Ishikawa (cell line): ENCODE results near the gene GALNT10.

Source experiments
- CEBPB ChIP-seq: IDR thresholded peaks from 2 replicates; pipeline ENCODE4 v1.6.1; 2012
- CREB1 ChIP-seq: IDR thresholded peaks from 2 replicates; pipeline ENCODE4 v1.6.1; 2012; ENCODE audit warnings: low read depth
- EGR1 ChIP-seq: IDR thresholded peaks from 2 replicates; pipeline ENCODE4 v1.6.1; 2012
- EP300 ChIP-seq: IDR thresholded peaks from 2 replicates; pipeline ENCODE4 v1.6.1; 2012; ENCODE audit warnings: borderline replicate concordance
- FOXM1 ChIP-seq: IDR thresholded peaks from 2 replicates; pipeline ENCODE4 v1.6.1; 2012; ENCODE audit warnings: low read depth, borderline replicate concordance
- NFIC ChIP-seq: IDR thresholded peaks from 2 replicates; pipeline ENCODE4 v1.6.1; 2012
- RAD21 ChIP-seq: IDR thresholded peaks from 2 replicates; pipeline ENCODE4 v1.6.1; 2012; ENCODE audit warnings: low read depth
- TAF1 ChIP-seq: IDR thresholded peaks from 2 replicates; pipeline ENCODE4 v1.6.1; 2012; ENCODE audit warnings: low read depth, mild to moderate bottlenecking
- TCF12 ChIP-seq: IDR thresholded peaks from 2 replicates; pipeline ENCODE4 v1.6.1; 2012; ENCODE audit warnings: low read depth
- TEAD4 ChIP-seq: IDR thresholded peaks from 2 replicates; pipeline ENCODE4 v1.6.1; 2012
- YY1 ChIP-seq: IDR thresholded peaks from 2 replicates; pipeline ENCODE4 v1.6.1; 2012; ENCODE audit warnings: low read depth
- ZBTB7A ChIP-seq: IDR thresholded peaks from 2 replicates; pipeline ENCODE4 v1.6.1; 2012; ENCODE audit warnings: low read depth
- TF ChIP-seq, protein P1 (sequence below): IDR thresholded peaks from 2 replicates; pipeline ENCODE4 v1.6.1; 2012; ENCODE audit warnings: low read depth, mild to moderate bottlenecking
- TF ChIP-seq, protein P2 (sequence below): IDR thresholded peaks from 2 replicates; pipeline ENCODE4 v1.6.1; 2012
- TF ChIP-seq, protein P3 (sequence below): IDR thresholded peaks from 2 replicates; pipeline ENCODE4 v1.6.1; 2012

Gene GALNT10

DNA sequence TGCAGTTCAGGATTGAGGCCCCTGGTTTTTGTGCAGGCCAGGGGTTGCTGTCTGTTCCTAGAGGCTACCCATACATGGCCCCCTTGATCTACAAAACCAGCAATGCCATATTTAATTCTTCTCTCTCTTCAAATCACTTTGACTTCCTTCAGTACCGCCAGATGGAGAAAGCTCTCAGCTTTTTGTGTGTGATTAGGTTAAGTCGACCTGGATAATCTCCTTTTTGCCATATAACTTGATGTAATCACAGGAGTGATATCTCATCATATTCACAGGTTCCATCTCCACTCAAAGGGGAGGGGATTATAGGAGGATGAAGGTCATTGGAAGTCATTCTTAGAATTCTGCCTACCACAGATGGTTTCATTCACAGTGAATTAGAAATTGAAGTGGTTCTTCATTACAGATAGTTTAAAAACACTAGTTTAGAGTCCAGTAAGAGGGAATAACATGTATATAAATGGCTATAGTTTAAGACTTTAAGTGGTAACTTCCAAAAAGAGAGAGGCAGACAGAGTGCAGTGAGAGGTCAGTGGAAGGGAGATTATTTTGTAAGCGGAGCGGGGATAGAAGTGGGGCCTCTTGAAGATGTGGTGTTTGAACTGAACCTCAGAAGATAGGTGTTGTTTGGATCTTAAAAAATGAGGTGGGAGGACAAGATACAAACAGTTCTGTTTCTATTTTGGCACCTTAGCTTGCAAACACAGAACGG lies 85.9 kb downstream of the GALNT10 start:
- no peak for TF ChIP-seq CEBPB
- no peak for TF ChIP-seq TCF12
- TF ChIP-seq, protein P1, sequence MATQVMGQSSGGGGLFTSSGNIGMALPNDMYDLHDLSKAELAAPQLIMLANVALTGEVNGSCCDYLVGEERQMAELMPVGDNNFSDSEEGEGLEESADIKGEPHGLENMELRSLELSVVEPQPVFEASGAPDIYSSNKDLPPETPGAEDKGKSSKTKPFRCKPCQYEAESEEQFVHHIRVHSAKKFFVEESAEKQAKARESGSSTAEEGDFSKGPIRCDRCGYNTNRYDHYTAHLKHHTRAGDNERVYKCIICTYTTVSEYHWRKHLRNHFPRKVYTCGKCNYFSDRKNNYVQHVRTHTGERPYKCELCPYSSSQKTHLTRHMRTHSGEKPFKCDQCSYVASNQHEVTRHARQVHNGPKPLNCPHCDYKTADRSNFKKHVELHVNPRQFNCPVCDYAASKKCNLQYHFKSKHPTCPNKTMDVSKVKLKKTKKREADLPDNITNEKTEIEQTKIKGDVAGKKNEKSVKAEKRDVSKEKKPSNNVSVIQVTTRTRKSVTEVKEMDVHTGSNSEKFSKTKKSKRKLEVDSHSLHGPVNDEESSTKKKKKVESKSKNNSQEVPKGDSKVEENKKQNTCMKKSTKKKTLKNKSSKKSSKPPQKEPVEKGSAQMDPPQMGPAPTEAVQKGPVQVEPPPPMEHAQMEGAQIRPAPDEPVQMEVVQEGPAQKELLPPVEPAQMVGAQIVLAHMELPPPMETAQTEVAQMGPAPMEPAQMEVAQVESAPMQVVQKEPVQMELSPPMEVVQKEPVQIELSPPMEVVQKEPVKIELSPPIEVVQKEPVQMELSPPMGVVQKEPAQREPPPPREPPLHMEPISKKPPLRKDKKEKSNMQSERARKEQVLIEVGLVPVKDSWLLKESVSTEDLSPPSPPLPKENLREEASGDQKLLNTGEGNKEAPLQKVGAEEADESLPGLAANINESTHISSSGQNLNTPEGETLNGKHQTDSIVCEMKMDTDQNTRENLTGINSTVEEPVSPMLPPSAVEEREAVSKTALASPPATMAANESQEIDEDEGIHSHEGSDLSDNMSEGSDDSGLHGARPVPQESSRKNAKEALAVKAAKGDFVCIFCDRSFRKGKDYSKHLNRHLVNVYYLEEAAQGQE: no peak
- TF ChIP-seq, protein P2, sequence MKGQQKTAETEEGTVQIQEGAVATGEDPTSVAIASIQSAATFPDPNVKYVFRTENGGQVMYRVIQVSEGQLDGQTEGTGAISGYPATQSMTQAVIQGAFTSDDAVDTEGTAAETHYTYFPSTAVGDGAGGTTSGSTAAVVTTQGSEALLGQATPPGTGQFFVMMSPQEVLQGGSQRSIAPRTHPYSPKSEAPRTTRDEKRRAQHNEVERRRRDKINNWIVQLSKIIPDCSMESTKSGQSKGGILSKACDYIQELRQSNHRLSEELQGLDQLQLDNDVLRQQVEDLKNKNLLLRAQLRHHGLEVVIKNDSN: no peak
- TF ChIP-seq RAD21: no peak

DNA sequence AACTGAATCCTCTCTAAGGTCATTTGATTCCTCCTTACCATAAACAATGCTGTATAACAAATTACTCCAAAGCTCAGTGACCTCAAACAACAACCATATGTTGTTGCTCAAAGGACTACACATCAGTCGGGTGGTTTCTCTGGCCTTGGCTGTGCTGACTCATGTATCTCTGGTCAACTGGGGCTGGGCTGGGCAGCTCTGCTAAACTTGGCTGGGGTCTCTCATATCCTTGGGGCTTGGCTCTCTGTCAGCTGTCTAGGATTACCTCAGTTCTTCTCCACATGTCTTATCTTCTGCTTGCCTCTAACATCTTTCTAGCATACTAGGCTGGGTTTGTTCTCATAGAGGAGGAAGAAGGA lies 86.4 kb downstream of the GALNT10 start:
- TF ChIP-seq, protein P1: no peak
- TF ChIP-seq TAF1: no peak

DNA sequence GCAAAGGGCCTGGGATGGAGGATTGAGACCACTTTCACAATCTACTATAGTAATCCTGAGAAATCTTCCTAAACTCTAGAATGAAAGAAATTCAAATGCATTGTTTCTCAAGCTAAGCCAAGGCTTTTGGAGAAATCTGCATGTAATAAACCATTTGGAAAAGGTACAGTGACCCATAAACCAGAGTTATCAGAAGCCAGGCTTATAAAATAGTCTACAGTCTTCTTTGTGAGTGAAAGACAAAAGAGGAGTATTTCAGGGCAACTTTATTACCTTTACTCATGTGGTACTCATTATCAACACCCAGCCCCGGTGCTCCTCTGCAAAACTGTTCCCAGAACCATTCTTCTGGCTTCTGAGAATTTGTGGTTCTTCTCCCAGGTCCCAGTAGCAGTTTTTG lies 87.0 kb downstream of the GALNT10 start:
- TF ChIP-seq YY1 (no peak), RAD21 (no peak), TCF12 (no peak), NFIC (no peak), CEBPB (no peak), EP300 (no peak), EGR1 (no peak), ZBTB7A (no peak), TEAD4 (no peak), TAF1 (no peak), CREB1 (no peak), FOXM1 (no peak)
- TF ChIP-seq, protein P2: no peak
- TF ChIP-seq, protein P1: no peak
- TF ChIP-seq, protein P3, sequence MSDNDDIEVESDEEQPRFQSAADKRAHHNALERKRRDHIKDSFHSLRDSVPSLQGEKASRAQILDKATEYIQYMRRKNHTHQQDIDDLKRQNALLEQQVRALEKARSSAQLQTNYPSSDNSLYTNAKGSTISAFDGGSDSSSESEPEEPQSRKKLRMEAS: no peak

DNA sequence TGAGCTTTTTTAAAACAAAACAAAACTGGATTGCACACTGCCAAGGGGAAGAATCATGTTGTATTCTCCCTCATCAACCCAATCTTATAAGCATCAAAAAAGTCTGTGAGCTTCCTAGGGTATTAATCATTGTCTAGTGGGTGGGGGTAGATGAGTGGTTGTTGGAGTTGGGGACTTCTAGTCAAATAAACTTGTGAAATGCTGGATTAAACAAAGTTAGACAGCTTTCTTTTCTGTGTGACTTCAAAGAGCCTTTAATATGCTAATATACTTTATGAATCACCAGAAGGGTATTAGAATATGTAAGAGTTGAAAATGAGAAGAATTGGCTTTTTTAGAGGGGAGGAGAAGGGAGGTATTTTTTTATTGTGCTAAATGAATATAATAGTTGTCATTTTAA lies 87.7 kb downstream of the GALNT10 start:
- no peak for TF ChIP-seq FOXM1
- no peak for TF ChIP-seq YY1
- no peak for TF ChIP-seq TAF1
- no peak for TF ChIP-seq CREB1
- no peak for TF ChIP-seq EP300
- no peak for TF ChIP-seq ZBTB7A
- no peak for TF ChIP-seq CEBPB
- no peak for TF ChIP-seq TEAD4
- TF ChIP-seq EGR1: no peak
- TF ChIP-seq, protein P1: no peak
- TF ChIP-seq, protein P3: no peak
- TF ChIP-seq RAD21: no peak
- TF ChIP-seq, protein P2: no peak
- TF ChIP-seq NFIC: no peak
- TF ChIP-seq TCF12: no peak
